Spleen (tissue), 11 donors: ENCODE data around the gene SREBF2. TPM values are rescaled to one million over a fixed set of nuclear protein-coding genes. Genes with fewer than 3 reads are reported as not detected.

Source experiments
- DNase-seq: peaks from one replicate; pipeline ENCODE4 v3.0.0-alpha.2; 2020
- H3K27ac ChIP-seq, 8 donors: fragments of 200-600 bp; sonication (generic) in 7 of 8; 1 replicate in 4 of 8; 2 replicates in 4 of 8; pipeline versions ENCODE4 v1.5.0 to v1.8.0; 2016 to 2021; ENCODE audit warnings: inconsistent platforms in 4 of 8, mild to moderate bottlenecking in 4 of 8, moderate library complexity in 1 of 8
- H3K27me3 ChIP-seq, 7 donors: fragments of 200-600 bp; sonication (generic) in 6 of 7; replicated peaks in 1 of 7; 1 replicate in 4 of 7; 2 replicates in 3 of 7; pipeline versions ENCODE4 v1.5.0 to v1.8.0; 2016 to 2021; ENCODE audit warnings: inconsistent platforms in 3 of 7, mild to moderate bottlenecking in 1 of 7
- H3K36me3 ChIP-seq, 6 donors: fragments of 200-600 bp; sonication (generic) in 5 of 6; 1 replicate in 4 of 6; 2 replicates in 2 of 6; pipeline versions ENCODE4 v1.5.0 to v1.8.0; 2016 to 2021; ENCODE audit warnings: inconsistent platforms in 2 of 6
- H3K4me1 ChIP-seq, 6 donors: fragments of 200-600 bp; sonication (generic) in 5 of 6; 1 replicate in 3 of 6; 2 replicates in 3 of 6; pipeline versions ENCODE4 v1.5.0 to v1.8.0; 2016 to 2021; ENCODE audit warnings: inconsistent platforms in 3 of 6
- H3K4me3 ChIP-seq, 8 donors: fragments of 200-600 bp; sonication (generic) in 7 of 8; 1 replicate in 4 of 8; 2 replicates in 4 of 8; pipeline versions ENCODE4 v1.5.0 to v1.8.0; 2016 to 2021; ENCODE audit warnings: inconsistent platforms in 4 of 8, mild to moderate bottlenecking in 4 of 8, moderate library complexity in 2 of 8
- H3K9me3 ChIP-seq, 8 donors: fragments of 200-600 bp; sonication (generic) in 7 of 8; 1 replicate in 4 of 8; 2 replicates in 4 of 8; pipeline versions ENCODE4 v1.5.0 to v1.8.0; 2016 to 2021; ENCODE audit warnings: inconsistent platforms in 4 of 8
- CTCF ChIP-seq, 11 experiments: fragments of 200-600 bp in 7 of 11; fragments of 450-650 bp in 4 of 11; sonication (generic) in 4 of 11; IDR thresholded peaks in 8 of 11; conservative IDR thresholded peaks in 3 of 11; 1 replicate in 7 of 11; 2 replicates in 4 of 11; pipeline versions ENCODE4 v1.4.0 to v1.8.0; 2016 to 2021; ENCODE audit warnings: antibody characterized with exemption in 11 of 11, inconsistent platforms in 4 of 11, mild to moderate bottlenecking in 1 of 11
- POLR2A ChIP-seq, 3 donors: fragments of 450-650 bp; IDR thresholded peaks; one replicate each; pipeline ENCODE4 v1.5.1; 2017; ENCODE audit warnings: antibody characterized with exemption in 3 of 3, mild to moderate bottlenecking in 1 of 3
- POLR2AphosphoS5 ChIP-seq, 3 donors: sonication (generic); formaldehyde crosslinking; IDR thresholded peaks; one replicate each; pipeline ENCODE4 v1.5.1; 2017; ENCODE audit warnings: antibody characterized with exemption in 3 of 3
- WGBS, 5 donors: extraction: QIAGEN DNeasy Blood & Tissue Kit in 3 of 5; methylation state at CpG; one replicate each; pipeline versions ENCODE4 v1.1.5 to v1.1.7; 2013 to 2018; 5-methylcytosine and 5-hydroxymethylcytosine counted together
- intact Hi-C: fragments of 100-400 bp; cut with DNase I; formaldehyde crosslinking; loops from one replicate; pipeline ENCODE4 v1.15.0; 2023; ENCODE audit warnings: low total_unique reads
- polyA plus RNA-seq, 3 donors: library from polyadenylated mRNA; stranded (reverse); fragments of 200-250 nt; gene quantifications; one replicate each; pipeline ENCODE4 v1.2.1, GENCODE V29; 2013
- total RNA-seq, 7 donors: library from RNA; depleted of rRNA in 3 of 7; stranded (reverse); fragments of >200 nt in 3 of 7; fragmentation: NEBNext Ultra II Directional in 4 of 7; extraction: Animal tissue kit (Norgen Biotek cat#: 25700) in 4 of 7; gene quantifications; one replicate each; pipeline versions ENCODE4 v1.1.0 to v1.2.1, GENCODE V29; 2016 to 2021
- donor health status: healthy with polysubstance abuse.
- donor health status: DM: no; HTN: no; CAD: no; lungs with moderate emphysema.
- donor health status: DM: no; HTN: no; CAD: no.
- donor health status: Bipolar disorder and iron deficiency.
- donor health status: healthy.
- donor health status: DM: no; HTN: no; CAD: no.
- donor health status: DM: yes; HTN: yes; CAD: no.

Gene SREBF2
- total and polyA plus RNA-seq, 10 donors: 19.4 to 104 (median 63.3) TPM

DNA sequence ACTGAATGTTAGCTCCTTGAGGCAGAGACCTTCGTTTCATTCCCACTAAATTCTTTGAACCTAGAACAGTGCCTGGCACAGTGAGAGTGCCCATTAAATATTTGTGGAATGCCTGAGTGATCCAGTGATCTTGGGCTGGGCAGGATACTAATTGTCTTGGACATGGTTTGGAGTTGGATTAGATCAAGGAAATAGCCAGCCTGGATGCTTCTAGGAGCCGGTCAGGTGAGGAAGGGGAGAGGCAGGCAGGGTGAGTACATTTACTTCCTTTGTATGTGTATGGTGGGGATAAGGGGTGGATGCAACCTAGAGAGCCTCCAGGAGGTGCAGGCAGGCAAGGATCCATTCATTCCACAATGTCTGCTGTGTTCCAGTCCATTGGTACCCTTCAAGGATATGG is 3.6 kb downstream of the SREBF2 start:
- no peak for DNase-seq
- H3K27me3 ChIP-seq: no peaks in the 10 kb centered on the region
- peaks cover 11 to 86% (median 44%) of the 10 kb centered on the region in 6 donors for H3K4me1 ChIP-seq
- peaks cover 0 to 50% (median 12%) of the 10 kb centered on the region in 6 donors for H3K36me3 ChIP-seq
- 76 to 95% (median 93%) methylated on average over 2 of the region's 2 CpGs for WGBS, 5 donors
- peak overlapping the region in 1 of 8 donors; percentile 2 for H3K27ac ChIP-seq
- TF ChIP-seq CTCF (IDR thresholded peaks at IDR 0.05 in 8 of 11, conservative IDR thresholded peaks at IDR 0.05 in 3 of 11) (no peak), POLR2A (IDR thresholded peaks at IDR 0.05) (no peak), POLR2AphosphoS5 (IDR thresholded peaks at IDR 0.05) (no peak)
- H3K9me3 ChIP-seq: no peaks in the 10 kb centered on the region
- intact Hi-C loops: no loop called here
- H3K4me3 ChIP-seq: no peak overlapping the region

GRCh38 chr22:41838842-41839618 is 6.1 kb downstream of the SREBF2 start:
- peaks cover 0 to 67% (median 12%) of the 10 kb centered on the region in 6 donors for H3K36me3 ChIP-seq
- H3K9me3 ChIP-seq: no peaks in the 10 kb centered on the region
- no peaks in the 10 kb centered on the region for H3K27me3 ChIP-seq
- intact Hi-C loops: no loop called here
- H3K4me3 ChIP-seq: no peak overlapping the region
- H3K4me1 ChIP-seq: peaks cover 7 to 93% (median 44%) of the 10 kb centered on the region in 6 donors
- TF ChIP-seq POLR2A (IDR thresholded peaks at IDR 0.05): no peak
- no peak for TF ChIP-seq POLR2AphosphoS5 (IDR thresholded peaks at IDR 0.05)
- no peak for TF ChIP-seq CTCF (IDR thresholded peaks at IDR 0.05 in 8 of 11, conservative IDR thresholded peaks at IDR 0.05 in 3 of 11)
- peak overlapping the region in 3 of 8 donors; percentile 3 to 49 (median 11) for H3K27ac ChIP-seq
- 61 to 100% (median 66%) methylated on average over 1 of the region's 1 CpG for WGBS, 5 donors
- DNase-seq: no peak

GRCh38 chr22:41840216-41840615 is 7.3 kb downstream of the SREBF2 start:
- Histone ChIP-seq H3K9me3 (no peaks in the 10 kb centered on the region), H3K4me3 (no peak overlapping the region), H3K4me1 (peaks cover 7 to 93% (median 45%) of the 10 kb centered on the region in 6 donors), H3K27me3 (no peaks in the 10 kb centered on the region), H3K27ac (peak overlapping the region in 1 of 8 donors; percentile 51), H3K36me3 (peaks cover 0 to 67% (median 12%) of the 10 kb centered on the region in 6 donors)
- no peak for DNase-seq
- TF ChIP-seq CTCF (IDR thresholded peaks at IDR 0.05 in 8 of 11, conservative IDR thresholded peaks at IDR 0.05 in 3 of 11): no peak
- no peak for TF ChIP-seq POLR2A (IDR thresholded peaks at IDR 0.05)
- no peak for TF ChIP-seq POLR2AphosphoS5 (IDR thresholded peaks at IDR 0.05)
- 86 to 94% (median 88%) methylated on average over 5 of the region's 5 CpGs for WGBS, 5 donors
- intact Hi-C loops: no loop called here

DNA sequence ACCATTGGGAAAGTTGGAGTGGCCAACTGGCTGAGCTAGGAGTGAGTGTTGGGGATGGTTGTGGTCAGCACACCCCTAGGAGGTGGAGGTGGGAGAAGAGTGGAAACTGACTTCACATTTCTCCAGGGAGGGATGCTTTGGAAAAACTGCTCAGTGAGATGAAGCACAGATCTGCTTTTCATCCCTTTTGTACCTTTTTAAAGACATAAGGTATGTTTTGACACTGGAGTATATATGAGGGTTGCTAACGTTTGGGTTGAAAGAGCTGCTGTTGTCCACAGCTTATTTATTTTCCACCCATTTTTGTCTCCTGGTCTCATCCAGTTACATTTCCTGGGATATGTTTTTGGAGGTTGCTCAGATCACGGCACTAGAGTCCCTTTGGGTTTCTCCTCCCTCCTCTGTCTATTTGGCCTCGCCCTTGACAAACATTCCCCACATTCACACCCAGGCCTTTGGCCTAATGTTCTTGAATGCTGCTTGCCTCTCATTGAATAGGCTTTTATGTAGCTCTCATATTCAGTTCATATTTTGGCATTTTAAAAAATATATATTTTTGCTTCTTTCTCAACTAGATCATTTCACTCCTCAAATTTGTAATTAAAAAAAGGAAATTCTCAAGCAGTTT is 8.3 kb downstream of the SREBF2 start:
- Histone ChIP-seq H3K27ac (peak overlapping the region in 2 of 8 donors; percentile 27 to 51), H3K4me3 (no peak overlapping the region), H3K4me1 (peaks cover 5 to 93% (median 45%) of the 10 kb centered on the region in 6 donors), H3K36me3 (peaks cover 0 to 57% (median 9%) of the 10 kb centered on the region in 6 donors), H3K27me3 (no peaks in the 10 kb centered on the region), H3K9me3 (no peaks in the 10 kb centered on the region)
- intact Hi-C loops: no loop called here
- DNase-seq: no peak
- whole genome bisulfite sequencing, 5 donors: 63 to 84% (median 70%) methylated on average over 3 of the region's 3 CpGs
- TF ChIP-seq POLR2A (IDR thresholded peaks at IDR 0.05) (no peak), POLR2AphosphoS5 (IDR thresholded peaks at IDR 0.05) (no peak), CTCF (IDR thresholded peaks at IDR 0.05 in 8 of 11, conservative IDR thresholded peaks at IDR 0.05 in 3 of 11) (no peak)
